HG03060 (cell line): ENCODE measurements around the gene PIGU.
"Not testable (repeated sequence)": the region's sequence is repeated elsewhere in the genome, so short reads cannot be mapped to it uniquely, and the experiment has no call there.

Source experiments
- ATAC-seq: cut with Tn5 transposase; IDR thresholded peaks from one replicate; pipeline ENCODE4 v1.9.1; 2021; ENCODE audit warnings: low read depth, moderate number of reproducible peaks; ENCODE audit not compliant: unreplicated experiment

Gene PIGU

GRCh38 chr20:34706912-34707784 is 30.3 kb upstream of the PIGU start:
- ATAC-seq: no peak

GRCh38 chr20:34706302-34706875 is 29.5 kb upstream of the PIGU start:
- ATAC-seq: no peak

- ATAC-seq: no peak
Observed at GRCh38 chr20:34705397-34706301, 28.8 kb upstream of the PIGU start.

GRCh38 chr20:34705008-34705396 is 28.1 kb upstream of the PIGU start:
- no peak for ATAC-seq

GRCh38 chr20:34704177-34705007 is 27.5 kb upstream of the PIGU start, which contains the start of gene TP53INP2:
Gene TP53INP2, plus strand, starts transcription at chr20:34704344. Its CDS starts 4,396 bp downstream, at chr20:34708740.
- peak; percentile 39 for ATAC-seq

GRCh38 chr20:34703424-34704176 is 26.7 kb upstream of the PIGU start:
- no peak for ATAC-seq

- ATAC-seq: no peak
Observed at GRCh38 chr20:34703061-34703423, 26.1 kb upstream of the PIGU start.

- ATAC-seq: no peak
Observed at GRCh38 chr20:34701405-34702085, 24.7 kb upstream of the PIGU start.

GRCh38 chr20:34693414-34693813 is 16.5 kb upstream of the PIGU start:
- no peak for ATAC-seq

GRCh38 chr20:34691838-34692237 is 14.9 kb upstream of the PIGU start:
- ATAC-seq: no peak

GRCh38 chr20:34689486-34689885 is 12.6 kb upstream of the PIGU start:
- ATAC-seq: no peak

GRCh38 chr20:34683667-34684066 is 6.8 kb upstream of the PIGU start:
- no peak for ATAC-seq

GRCh38 chr20:34680586-34681175 is 3.8 kb upstream of the PIGU start:
- ATAC-seq: no peak

- no peak for ATAC-seq
Observed at GRCh38 chr20:34675993-34676641, 775 bp downstream of the PIGU start.

GRCh38 chr20:34675561-34675960 is 1.3 kb downstream of the PIGU start:
- no peak for ATAC-seq

GRCh38 chr20:34673412-34673811 is 3.5 kb downstream of the PIGU start:
- ATAC-seq: no peak

- ATAC-seq: no peak
Observed at GRCh38 chr20:34669094-34669493, 7.8 kb downstream of the PIGU start.

- not testable (repeated sequence) for ATAC-seq
Observed at GRCh38 chr20:34664751-34665150, 12.1 kb downstream of the PIGU start.
